Fibroblast of lung (primary cell): Measurements from ENCODE around the gene WDR75. TPM values are rescaled to one million over a fixed set of nuclear protein-coding genes. Genes with fewer than 3 reads are reported as not detected.
A peak's percentile ranks its signal among the peaks of the same experiment; 100 is the strongest.

Experiments
- DNase-seq, 2 donors: peaks; one replicate each; pipeline versions ENCODE4 v3.0.0 to v3.0.0-alpha.2; 2010; ENCODE audit warnings: low read depth in 2 of 2
- H2AFZ ChIP-seq: 2 replicates; pipeline ENCODE4 v1.5.1; 2012; ENCODE audit warnings: low read length, control low read depth, inconsistent platforms
- H3K27ac ChIP-seq: 2 replicates; pipeline ENCODE4 v1.5.1; 2011; ENCODE audit warnings: low read length, control low read depth; ENCODE audit not compliant: insufficient read depth
- H3K27me3 ChIP-seq: 2 replicates; pipeline ENCODE4 v1.5.1; 2011; ENCODE audit warnings: mild to moderate bottlenecking, low read length; ENCODE audit not compliant: control insufficient read depth, insufficient read depth
- H3K36me3 ChIP-seq: 2 replicates; pipeline ENCODE4 v1.5.1; 2011; ENCODE audit warnings: low read length; ENCODE audit not compliant: control insufficient read depth, insufficient read depth
- H3K4me1 ChIP-seq: 2 replicates; pipeline ENCODE4 v1.5.1; 2011; ENCODE audit warnings: low read length; ENCODE audit not compliant: control insufficient read depth, insufficient read depth; ENCODE audit errors: extremely low read depth
- H3K4me2 ChIP-seq: 2 replicates; pipeline ENCODE4 v1.5.1; 2011; ENCODE audit warnings: low read length, control low read depth; ENCODE audit not compliant: insufficient read depth; ENCODE audit errors: extremely low read depth
- H3K4me3 ChIP-seq, 4 experiments: fragments of 200-600 bp in 1 of 4; sonication (generic) in 1 of 4; replicated peaks in 1 of 4; 2 replicates each; pipeline ENCODE4 v1.5.1; 2011 to 2016; ENCODE audit warnings: low read length in 4 of 4, low read depth in 3 of 4, mild to moderate bottlenecking in 3 of 4, control low read depth in 2 of 4, inconsistent platforms in 1 of 4, mixed read lengths in 1 of 4; ENCODE audit not compliant: insufficient read depth in 1 of 4; ENCODE audit errors: control extremely low read depth in 1 of 4
- H3K79me2 ChIP-seq: 2 replicates; pipeline ENCODE4 v1.5.1; 2012; ENCODE audit warnings: mild to moderate bottlenecking, low read length, inconsistent platforms; ENCODE audit not compliant: control insufficient read depth, insufficient read depth
- H3K9ac ChIP-seq: 2 replicates; pipeline ENCODE4 v1.5.1; 2011; ENCODE audit warnings: mild to moderate bottlenecking, low read length, control low read depth; ENCODE audit not compliant: insufficient read depth
- H3K9me3 ChIP-seq: 2 replicates; pipeline ENCODE4 v1.5.1; 2012; ENCODE audit warnings: low read depth, low read length; ENCODE audit not compliant: control insufficient read depth, insufficient read depth
- H4K20me1 ChIP-seq: 2 replicates; pipeline ENCODE4 v1.5.1; 2011; ENCODE audit warnings: low read length; ENCODE audit not compliant: control insufficient read depth, insufficient read depth; ENCODE audit errors: extremely low read depth
- EZH2 ChIP-seq: IDR thresholded peaks from 2 replicates; pipeline ENCODE4 v1.5.1; 2012; ENCODE audit warnings: low read length, control low read depth, mild to moderate bottlenecking; ENCODE audit errors: missing control alignments
- polyA plus RNA-seq, 2 donors: library from polyadenylated mRNA; depleted of rRNA in 1 of 2; stranded (reverse) in 1 of 2; unstranded in 1 of 2; fragments of >200 nt; gene quantifications; 2 replicates each; pipeline ENCODE4 v1.2.1, GENCODE V29; 2011 to 2012; ENCODE audit warnings: missing spikeins in 1 of 2
- total RNA-seq: library from RNA; depleted of rRNA; stranded (reverse); fragments of >200 nt; gene quantifications from 2 replicates; pipeline ENCODE4 v1.2.1, GENCODE V29; 2014
- TF ChIP-seq, protein P1 (sequence below), 2 donors: IDR thresholded peaks in 1 of 2; conservative IDR thresholded peaks in 1 of 2; 1 replicate in 1 of 2; 2 replicates in 1 of 2; pipeline ENCODE4 v1.5.1; 2011 to 2012; ENCODE audit warnings: low read length in 2 of 2, control low read depth in 1 of 2, inconsistent platforms in 1 of 2, low read depth in 1 of 2, mild to moderate bottlenecking in 1 of 2

Gene WDR75
- total and polyA plus RNA-seq, 2 donors (not counting 1 experiment from before 2014, with no cell fraction given), result 33.9 to 54.0 TPM

- no peaks in the 10 kb centered on the region for H3K27me3 ChIP-seq
- no peak overlapping the region for H3K9ac ChIP-seq
- no peaks in the 10 kb centered on the region for H3K9me3 ChIP-seq
- H3K4me2 ChIP-seq, result no peak overlapping the region
- no peak for TF ChIP-seq EZH2
- TF ChIP-seq, protein P1, sequence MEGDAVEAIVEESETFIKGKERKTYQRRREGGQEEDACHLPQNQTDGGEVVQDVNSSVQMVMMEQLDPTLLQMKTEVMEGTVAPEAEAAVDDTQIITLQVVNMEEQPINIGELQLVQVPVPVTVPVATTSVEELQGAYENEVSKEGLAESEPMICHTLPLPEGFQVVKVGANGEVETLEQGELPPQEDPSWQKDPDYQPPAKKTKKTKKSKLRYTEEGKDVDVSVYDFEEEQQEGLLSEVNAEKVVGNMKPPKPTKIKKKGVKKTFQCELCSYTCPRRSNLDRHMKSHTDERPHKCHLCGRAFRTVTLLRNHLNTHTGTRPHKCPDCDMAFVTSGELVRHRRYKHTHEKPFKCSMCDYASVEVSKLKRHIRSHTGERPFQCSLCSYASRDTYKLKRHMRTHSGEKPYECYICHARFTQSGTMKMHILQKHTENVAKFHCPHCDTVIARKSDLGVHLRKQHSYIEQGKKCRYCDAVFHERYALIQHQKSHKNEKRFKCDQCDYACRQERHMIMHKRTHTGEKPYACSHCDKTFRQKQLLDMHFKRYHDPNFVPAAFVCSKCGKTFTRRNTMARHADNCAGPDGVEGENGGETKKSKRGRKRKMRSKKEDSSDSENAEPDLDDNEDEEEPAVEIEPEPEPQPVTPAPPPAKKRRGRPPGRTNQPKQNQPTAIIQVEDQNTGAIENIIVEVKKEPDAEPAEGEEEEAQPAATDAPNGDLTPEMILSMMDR (conservative IDR thresholded peaks at IDR 0.05 in 1 of 2, IDR thresholded peaks at IDR 0.05 in 1 of 2; ENCODE audit: low read depth in 1 of 2, low read length in 2 of 2), result no peak
- DNase-seq, result peak in 1 of 2 donors; percentile 21
- H3K4me1 ChIP-seq, result no peaks in the 10 kb centered on the region
- no peak overlapping the region for H3K4me3 ChIP-seq
- no peaks in the 10 kb centered on the region for H3K79me2 ChIP-seq
- H4K20me1 ChIP-seq, result no peaks in the 10 kb centered on the region
- no peak overlapping the region for H2AFZ ChIP-seq
- H3K36me3 ChIP-seq, result no peaks in the 10 kb centered on the region
- H3K27ac ChIP-seq, result no peak overlapping the region
Observed at GRCh38 chr2:189515264-189515663, 74.0 kb downstream of the WDR75 start.

DNA sequence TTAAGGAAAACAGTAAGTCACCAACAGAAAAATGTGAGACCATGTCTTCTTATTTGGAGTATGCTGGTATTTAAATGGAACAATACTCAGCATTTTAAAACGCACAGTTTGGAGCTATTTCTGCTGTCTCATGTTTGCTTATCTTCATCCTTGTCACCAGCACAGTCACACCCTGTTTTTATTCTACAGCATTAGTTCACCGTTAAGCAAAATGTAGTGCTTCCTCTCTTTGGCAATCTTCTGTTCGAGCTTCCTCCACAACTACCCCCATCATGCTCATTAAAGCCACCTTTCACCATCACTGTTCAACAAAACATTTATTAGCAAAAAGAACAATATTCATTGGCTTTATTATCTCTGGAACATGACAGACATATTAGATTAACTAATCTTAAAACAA lies 75.3 kb downstream of the WDR75 start:
- H3K27ac ChIP-seq, result no peak overlapping the region
- no peaks in the 10 kb centered on the region for H3K4me1 ChIP-seq
- TF ChIP-seq, protein P1 (conservative IDR thresholded peaks at IDR 0.05 in 1 of 2, IDR thresholded peaks at IDR 0.05 in 1 of 2; ENCODE audit: low read depth in 1 of 2, low read length in 2 of 2), result no peak
- TF ChIP-seq EZH2, result no peak
- H3K4me2 ChIP-seq, result no peak overlapping the region
- H2AFZ ChIP-seq, result no peak overlapping the region
- no peaks in the 10 kb centered on the region for H4K20me1 ChIP-seq
- DNase-seq, result no peak
- H3K9me3 ChIP-seq, result no peaks in the 10 kb centered on the region
- H3K27me3 ChIP-seq, result no peaks in the 10 kb centered on the region
- no peak overlapping the region for H3K4me3 ChIP-seq
- no peak overlapping the region for H3K9ac ChIP-seq
- H3K79me2 ChIP-seq, result no peaks in the 10 kb centered on the region
- no peaks in the 10 kb centered on the region for H3K36me3 ChIP-seq

DNA sequence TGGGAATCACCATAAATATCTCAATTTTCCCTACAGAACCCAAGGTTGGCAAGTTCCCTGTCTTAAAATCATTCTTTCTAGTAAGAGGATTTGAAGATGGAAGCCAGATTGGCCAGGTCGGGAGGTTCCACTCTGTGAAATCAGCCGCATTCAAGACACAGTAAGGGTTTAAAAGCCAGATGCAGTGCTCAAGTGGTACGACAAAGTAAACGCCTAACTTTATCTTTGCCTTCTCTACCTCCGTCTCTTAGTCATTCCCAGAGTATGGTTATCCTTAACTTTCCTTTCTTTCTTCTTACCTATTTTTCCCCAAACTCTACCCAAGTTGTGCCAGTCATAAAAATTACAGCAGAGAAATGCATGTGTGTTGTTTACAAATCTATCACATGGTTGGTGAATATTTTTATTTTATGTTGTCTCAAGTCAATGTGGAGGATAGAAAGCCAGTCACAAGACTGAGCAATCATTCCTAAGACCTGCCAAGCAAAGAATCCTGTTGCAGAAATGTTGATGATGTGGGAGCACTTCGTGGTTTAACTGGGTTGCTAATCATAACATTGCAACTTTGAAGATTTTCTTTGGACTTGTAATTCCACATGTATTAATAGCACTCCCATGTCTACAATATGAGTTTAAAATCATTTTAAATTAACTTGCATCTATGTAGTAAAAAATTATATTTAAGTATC lies 76.7 kb downstream of the WDR75 start:
- peak; percentile 52 to 70 for DNase-seq
- no peaks in the 10 kb centered on the region for H3K9me3 ChIP-seq

More for the DNA sequence above, 76.7 kb downstream of the WDR75 start:
- Histone ChIP-seq H3K4me2 (no peak overlapping the region), H3K4me1 (no peaks in the 10 kb centered on the region), H3K4me3 (no peak overlapping the region), H2AFZ (no peak overlapping the region), H3K27me3 (no peaks in the 10 kb centered on the region), H3K79me2 (no peaks in the 10 kb centered on the region), H4K20me1 (no peaks in the 10 kb centered on the region), H3K36me3 (no peaks in the 10 kb centered on the region), H3K9ac (no peak overlapping the region), H3K27ac (no peak overlapping the region)
- TF ChIP-seq, protein P1 (conservative IDR thresholded peaks at IDR 0.05 in 1 of 2, IDR thresholded peaks at IDR 0.05 in 1 of 2; ENCODE audit: low read depth in 1 of 2, low read length in 2 of 2), result no peak
- no peak for TF ChIP-seq EZH2
